ENCODE results near the gene GNAO1. TPM values are rescaled to one million over a fixed set of nuclear protein-coding genes. Genes with fewer than 3 reads are reported as not detected.

The GNAO1 gene
- total RNA-seq, 1 donor from 2014 or later = 1.9 TPM

GRCh38 chr16:56309008-56309407, 117.7 kb downstream of the GNAO1 start:
- Histone ChIP-seq H3K9ac (no peak overlapping the region), H3K27ac (no peak overlapping the region), H3K27me3 (no peaks in the 10 kb centered on the region), H3K9me3 (ENCODE audit: low read depth) (no peaks in the 10 kb centered on the region), H3F3A (ENCODE audit: low read depth) (no peaks in the 10 kb centered on the region), H3K4me1 (peaks cover 39% of the 10 kb centered on the region), H3K4me3 (no peak overlapping the region), H3K79me2 (ENCODE audit: low read depth) (no peaks in the 10 kb centered on the region), H4K20me1 (ENCODE audit: low read depth) (no peaks in the 10 kb centered on the region), H3K4me2 (peak overlapping the region; percentile 35), H3K36me3 (no peaks in the 10 kb centered on the region), H2AFZ (replicated peaks) (no peak overlapping the region)
- no peaks in the 10 kb centered on the region for H3K27me3 Mint-ChIP-seq (ENCODE audit: insufficient read depth, low read depth)
- H3K27ac Mint-ChIP-seq = peak overlapping the region; percentile 65
- peaks cover 37% of the 10 kb centered on the region for H3K4me1 Mint-ChIP-seq
- no peak overlapping the region for H3K4me3 Mint-ChIP-seq
- no peaks in the 10 kb centered on the region for H3K9me3 Mint-ChIP-seq
- DNase-seq (ENCODE audit: low spot score) = peak; percentile 49
- TF ChIP-seq EZH2 (IDR thresholded peaks at IDR 0.05) = no peak
- no peaks in the 10 kb centered on the region for H3K36me3 Mint-ChIP-seq

GRCh38 chr16:56310690-56311089, 119.4 kb downstream of the GNAO1 start:
- Histone ChIP-seq H3K79me2 (ENCODE audit: low read depth) (no peaks in the 10 kb centered on the region), H4K20me1 (ENCODE audit: low read depth) (no peaks in the 10 kb centered on the region), H3K9me3 (ENCODE audit: low read depth) (no peaks in the 10 kb centered on the region), H3K4me3 (no peak overlapping the region), H3K4me1 (peaks cover 34% of the 10 kb centered on the region), H3K9ac (no peak overlapping the region), H3K36me3 (no peaks in the 10 kb centered on the region), H3K27ac (no peak overlapping the region), H3F3A (ENCODE audit: low read depth) (no peaks in the 10 kb centered on the region), H2AFZ (replicated peaks) (no peak overlapping the region), H3K4me2 (no peak overlapping the region), H3K27me3 (no peaks in the 10 kb centered on the region)
- Mint-ChIP-seq H3K9me3 (no peaks in the 10 kb centered on the region), H3K27ac (peak overlapping the region; percentile 70), H3K27me3 (ENCODE audit: insufficient read depth, low read depth) (no peaks in the 10 kb centered on the region), H3K36me3 (no peaks in the 10 kb centered on the region), H3K4me3 (no peak overlapping the region), H3K4me1 (peaks cover 29% of the 10 kb centered on the region)
- TF ChIP-seq CTCF (IDR thresholded peaks at IDR 0.05) = no peak
- no peak for TF ChIP-seq EZH2 (IDR thresholded peaks at IDR 0.05)
- no peak for TF ChIP-seq EZH2phosphoT487 (IDR thresholded peaks at IDR 0.05)
- no peak for DNase-seq (ENCODE audit: low spot score)

- H3K27me3 Mint-ChIP-seq (ENCODE audit: insufficient read depth, low read depth) = no peaks in the 10 kb centered on the region
- no peak overlapping the region for H3K9ac ChIP-seq
- no peaks in the 10 kb centered on the region for H3K79me2 ChIP-seq (ENCODE audit: low read depth)
- H3K4me1 ChIP-seq = peaks cover 27% of the 10 kb centered on the region
- H3K4me3 Mint-ChIP-seq = no peak overlapping the region
- H3F3A ChIP-seq (ENCODE audit: low read depth) = no peaks in the 10 kb centered on the region
- no peaks in the 10 kb centered on the region for H3K9me3 ChIP-seq (ENCODE audit: low read depth)
- no peak overlapping the region for H3K27ac Mint-ChIP-seq
- no peak overlapping the region for H3K27ac ChIP-seq
- no peaks in the 10 kb centered on the region for H4K20me1 ChIP-seq (ENCODE audit: low read depth)
- no peaks in the 10 kb centered on the region for H3K36me3 ChIP-seq
- H3K4me3 ChIP-seq = no peak overlapping the region
- H3K36me3 Mint-ChIP-seq = no peaks in the 10 kb centered on the region
- DNase-seq (ENCODE audit: low spot score) = no peak
- no peaks in the 10 kb centered on the region for H3K27me3 ChIP-seq
- no peaks in the 10 kb centered on the region for H3K9me3 Mint-ChIP-seq
- no peak overlapping the region for H3K4me2 ChIP-seq
- peaks cover 22% of the 10 kb centered on the region for H3K4me1 Mint-ChIP-seq
- peak; percentile 43 for TF ChIP-seq CTCF (IDR thresholded peaks at IDR 0.05)
- no peak for TF ChIP-seq EZH2 (IDR thresholded peaks at IDR 0.05)
- H2AFZ ChIP-seq (replicated peaks) = no peak overlapping the region
Measured at GRCh38 chr16:56311208-56312027, 120.1 kb downstream of the GNAO1 start.

GRCh38 chr16:56312028-56312300, 120.7 kb downstream of the GNAO1 start:
- Histone ChIP-seq H3K4me1 (peaks cover 21% of the 10 kb centered on the region), H3K4me2 (no peak overlapping the region), H3F3A (ENCODE audit: low read depth) (no peaks in the 10 kb centered on the region), H3K9ac (no peak overlapping the region), H3K36me3 (no peaks in the 10 kb centered on the region), H3K9me3 (ENCODE audit: low read depth) (no peaks in the 10 kb centered on the region), H3K4me3 (no peak overlapping the region), H3K27me3 (no peaks in the 10 kb centered on the region), H2AFZ (replicated peaks) (no peak overlapping the region), H3K27ac (no peak overlapping the region), H4K20me1 (ENCODE audit: low read depth) (no peaks in the 10 kb centered on the region), H3K79me2 (ENCODE audit: low read depth) (no peaks in the 10 kb centered on the region)
- H3K27me3 Mint-ChIP-seq (ENCODE audit: insufficient read depth, low read depth) = no peaks in the 10 kb centered on the region
- no peak for TF ChIP-seq EZH2phosphoT487 (IDR thresholded peaks at IDR 0.05)
- TF ChIP-seq CTCF (IDR thresholded peaks at IDR 0.05) = no peak
- TF ChIP-seq EZH2 (IDR thresholded peaks at IDR 0.05) = no peak
- no peak for DNase-seq (ENCODE audit: low spot score)
- H3K4me3 Mint-ChIP-seq = no peak overlapping the region
- peaks cover 19% of the 10 kb centered on the region for H3K4me1 Mint-ChIP-seq
- H3K36me3 Mint-ChIP-seq = no peaks in the 10 kb centered on the region
- H3K27ac Mint-ChIP-seq = peak overlapping the region; percentile 46
- H3K9me3 Mint-ChIP-seq = no peaks in the 10 kb centered on the region

All from neural progenitor cell (in vitro differentiated cells).